OCI-LY1 (cell line): ENCODE data around the gene ANLN.

Experiments
- CTCF ChIP-seq: fragments of 200-600 bp; sonication (generic), shearing (Covaris generic); IDR thresholded peaks from 2 replicates; pipeline ENCODE4 v1.5.1; 2017; ENCODE audit warnings: mild to moderate bottlenecking, antibody characterized with exemption, low read length, moderate library complexity, mixed read lengths
- EZH2 ChIP-seq: fragments of 200-600 bp; sonication (generic), shearing (Covaris generic); IDR thresholded peaks from 2 replicates; pipeline ENCODE4 v1.8.0; 2017; ENCODE audit warnings: borderline replicate concordance, mixed run types, mild to moderate bottlenecking, antibody characterized with exemption, low read length, moderate library complexity, mixed read lengths

GRCh38 chr7:36381056-36381455, 8.6 kb upstream of the ANLN start:
- TF ChIP-seq CTCF (no peak), EZH2 (no peak)
